GM23248 (cell line): ENCODE results near the gene LMF2. TPM values are rescaled to one million over a fixed set of nuclear protein-coding genes. Genes with fewer than 3 reads are reported as not detected.

Source experiments
- DNase-seq: peaks from one replicate; pipeline ENCODE4 v3.0.0-alpha.2; 2015
- H2AFZ ChIP-seq: fragments of 200-600 bp; sonication (generic); 2 replicates; pipeline ENCODE4 v1.6.1; 2016; ENCODE audit warnings: antibody characterized with exemption
- H3F3A ChIP-seq: fragments of 200-600 bp; sonication (generic); 2 replicates; pipeline ENCODE4 v1.6.1; 2016; ENCODE audit warnings: mild to moderate bottlenecking, antibody characterized with exemption, mixed run types; ENCODE audit not compliant: insufficient read depth
- H3K27ac ChIP-seq: fragments of 200-600 bp; sonication (generic); 2 replicates; pipeline ENCODE4 v1.5.1; 2016; ENCODE audit warnings: mild to moderate bottlenecking
- H3K27me3 ChIP-seq: fragments of 200-600 bp; sonication (generic); replicated peaks from 2 replicates; pipeline ENCODE4 v1.6.1; 2016; ENCODE audit warnings: mild to moderate bottlenecking; ENCODE audit not compliant: insufficient read depth
- H3K36me3 ChIP-seq: fragments of 200-600 bp; sonication (generic); 2 replicates; pipeline ENCODE4 v1.6.1; 2016; ENCODE audit warnings: low read depth, mild to moderate bottlenecking
- H3K4me1 ChIP-seq: fragments of 200-600 bp; sonication (generic); 2 replicates; pipeline ENCODE4 v1.6.1; 2016; ENCODE audit warnings: mild to moderate bottlenecking; ENCODE audit not compliant: insufficient read depth
- H3K4me2 ChIP-seq: fragments of 200-600 bp; sonication (generic); one replicate; pipeline ENCODE4 v1.6.1; 2016; ENCODE audit warnings: mild to moderate bottlenecking; ENCODE audit not compliant: unreplicated experiment
- H3K4me3 ChIP-seq: fragments of 200-600 bp; sonication (generic); 2 replicates; pipeline ENCODE4 v1.5.1; 2016; ENCODE audit warnings: mild to moderate bottlenecking
- H3K79me2 ChIP-seq: fragments of 200-600 bp; sonication (generic); 2 replicates; pipeline ENCODE4 v1.6.1; 2016; ENCODE audit warnings: mild to moderate bottlenecking; ENCODE audit not compliant: insufficient read depth
- H3K9ac ChIP-seq: fragments of 200-600 bp; sonication (generic); 2 replicates; pipeline ENCODE4 v1.6.1; 2016; ENCODE audit warnings: mild to moderate bottlenecking
- H3K9me2 ChIP-seq: fragments of 200-600 bp; sonication (generic); 2 replicates; pipeline ENCODE4 v1.6.1; 2016; ENCODE audit warnings: mixed run types, mild to moderate bottlenecking, moderate library complexity; ENCODE audit not compliant: insufficient read depth
- H3K9me3 ChIP-seq: fragments of 200-600 bp; sonication (generic); one replicate; pipeline ENCODE4 v1.6.1; 2017; ENCODE audit warnings: low read depth
- H4K20me1 ChIP-seq: fragments of 200-600 bp; sonication (generic); 2 replicates; pipeline ENCODE4 v1.6.0; 2016; ENCODE audit not compliant: insufficient read depth
- EZH2 ChIP-seq: fragments of 200-600 bp; sonication (generic); IDR thresholded peaks from 2 replicates; pipeline ENCODE4 v1.6.1; 2018; ENCODE audit warnings: antibody characterized with exemption, mild to moderate bottlenecking; ENCODE audit not compliant: insufficient read depth, poor library complexity, severe bottlenecking
- EZH2phosphoT487 ChIP-seq: fragments of 200-600 bp; sonication (generic); IDR thresholded peaks from 2 replicates; pipeline ENCODE4 v1.6.1; 2018; ENCODE audit warnings: antibody characterized with exemption, moderate library complexity, mild to moderate bottlenecking, low read depth; ENCODE audit not compliant: insufficient read depth
- WGBS, 2 experiments: methylation state at CpG; one replicate each; pipeline ENCODE4 v1.1.6; 2015 to 2017; ENCODE audit warnings: low lambda C conversion rate in 2 of 2, low coverage in 1 of 2; ENCODE audit errors: missing lambda C conversion rate in 2 of 2; 5-methylcytosine and 5-hydroxymethylcytosine counted together
- in situ Hi-C: fragments of 300-500 bp; cut with MboI; formaldehyde crosslinking; loops from 2 replicates; pipeline ENCODE4 v1.15.0; 2020
- polyA plus RNA-seq: library from polyadenylated mRNA; unstranded; fragments of >200 nt; fragmentation: Nextera tagmentation; extraction: Ambion mirVana; gene quantifications from 2 replicates; pipeline ENCODE4 v1.2.1, GENCODE V29; 2016
- total RNA-seq: library from RNA; depleted of rRNA; stranded (reverse); fragments of >200 nt; shearing (Covaris generic); gene quantifications from 2 replicates; pipeline ENCODE4 v1.2.3, GENCODE V29; 2014; rRNA removed

Gene LMF2
- total and polyA plus RNA-seq, 2 experiments from 2014 or later: 95.0 to 101 TPM

DNA sequence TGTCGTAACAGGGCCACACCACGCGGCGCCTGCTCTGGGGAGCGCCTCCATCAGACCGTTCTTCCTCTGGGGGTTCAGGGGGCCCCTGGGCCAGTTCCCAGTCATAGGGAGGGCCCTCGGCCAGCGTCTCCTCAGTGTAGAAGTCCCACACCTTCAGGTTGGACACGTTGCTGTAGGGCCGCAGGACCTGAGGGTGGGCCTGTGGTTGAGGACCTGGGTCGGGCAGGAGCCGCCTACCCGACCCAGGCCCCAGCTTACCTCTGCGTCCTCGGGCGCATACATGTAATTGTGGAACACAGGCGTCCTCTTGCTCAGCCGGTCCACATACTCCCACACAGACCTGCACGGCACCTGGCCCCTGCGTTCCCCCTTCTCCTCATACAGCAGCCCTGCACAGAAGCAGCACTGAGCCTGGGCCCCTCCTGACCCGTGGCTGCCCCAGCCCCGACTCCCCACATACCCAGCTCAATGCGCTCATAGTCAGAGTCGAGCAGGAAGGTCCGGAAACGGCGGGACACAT, 52.9 kb downstream of the LMF2 start:
- no peak overlapping the region for H3K27ac ChIP-seq
- H3K9ac ChIP-seq: no peak overlapping the region
- H4K20me1 ChIP-seq: no peaks in the 10 kb centered on the region
- H3K9me3 ChIP-seq: no peaks in the 10 kb centered on the region
- no peak overlapping the region for H2AFZ ChIP-seq
- TF ChIP-seq EZH2phosphoT487 (no peak), EZH2 (no peak)
- no peak overlapping the region for H3K4me3 ChIP-seq
- DNase-seq: no peak
- no peaks in the 10 kb centered on the region for H3K27me3 ChIP-seq
- WGBS, 2 experiments: 89 to 91% methylated on average over 21 to 27 of the region's 27 CpGs
- H3K79me2 ChIP-seq: no peaks in the 10 kb centered on the region
- no peaks in the 10 kb centered on the region for H3K9me2 ChIP-seq
- no peaks in the 10 kb centered on the region for H3K4me1 ChIP-seq
- peaks cover 3% of the 10 kb centered on the region; the same call in 1 of the 2 replicates for H3K36me3 ChIP-seq
- H3K4me2 ChIP-seq: no peak overlapping the region
- peaks cover 5% of the 10 kb centered on the region; the same call in 1 of the 2 replicates for H3F3A ChIP-seq
- in situ Hi-C loops: no loop called here

Other genes with a start within 250 kb of the LMF2 start
- gene MAPK12, start 246.0 kb downstream of the LMF2 start, total RNA-seq: 22.8 and 28.7 TPM in 2 replicates
- 20.7 and 23.2 TPM in 2 replicates for gene MAPK12, start 246.0 kb downstream of the LMF2 start, polyA plus RNA-seq
- gene MAPK11, start 237.3 kb downstream of the LMF2 start, total RNA-seq: 9.8 and 12.3 TPM in 2 replicates
- 1.0 and 1.2 TPM in 2 replicates for gene MAPK11, start 237.3 kb downstream of the LMF2 start, polyA plus RNA-seq
- gene PLXNB2, start 200.1 kb downstream of the LMF2 start, total RNA-seq: 136 and 147 TPM in 2 replicates
- 123 and 136 TPM in 2 replicates for gene PLXNB2, start 200.1 kb downstream of the LMF2 start, polyA plus RNA-seq
- 3.3 and 5.7 TPM in 2 replicates for gene DENND6B, start 180.7 kb downstream of the LMF2 start, total RNA-seq
- 6.1 and 6.6 TPM in 2 replicates for gene DENND6B, start 180.7 kb downstream of the LMF2 start, polyA plus RNA-seq
- 50.0 and 58.4 TPM in 2 replicates for gene PPP6R2, start 164.4 kb downstream of the LMF2 start, total RNA-seq
- gene PPP6R2, start 164.4 kb downstream of the LMF2 start, polyA plus RNA-seq: 22.2 and 22.3 TPM in 2 replicates
- 92.0 and 93.5 TPM in 2 replicates for gene SBF1, start 32.7 kb downstream of the LMF2 start, total RNA-seq
- gene SBF1, start 32.7 kb downstream of the LMF2 start, polyA plus RNA-seq: 25.2 and 27.6 TPM in 2 replicates
- gene ADM2, start 26.2 kb downstream of the LMF2 start, total RNA-seq: 11.4 and 15.2 TPM in 2 replicates
- gene ADM2, start 26.2 kb downstream of the LMF2 start, polyA plus RNA-seq: 11.6 and 14.0 TPM in 2 replicates
- gene MIOX, start 20.8 kb downstream of the LMF2 start, total RNA-seq: not detected in 2 replicates
- 0.16 TPM in 1 of 2 replicates, not detected in the other for gene MIOX, start 20.8 kb downstream of the LMF2 start, polyA plus RNA-seq
- 33.8 and 61.0 TPM in 2 replicates for gene NCAPH2, start 522 bp upstream of the LMF2 start, total RNA-seq
- 27.7 and 28.6 TPM in 2 replicates for gene NCAPH2, start 522 bp upstream of the LMF2 start, polyA plus RNA-seq
- 8.4 and 17.5 TPM in 2 replicates for gene SCO2, start 17.9 kb upstream of the LMF2 start, total RNA-seq
- gene SCO2, start 17.9 kb upstream of the LMF2 start, polyA plus RNA-seq: 11.0 and 15.0 TPM in 2 replicates
- 33.2 and 42.4 TPM in 2 replicates for gene TYMP, start 22.3 kb upstream of the LMF2 start, total RNA-seq
- 24.3 and 24.8 TPM in 2 replicates for gene TYMP, start 22.3 kb upstream of the LMF2 start, polyA plus RNA-seq
- not detected in 2 replicates for gene KLHDC7B, start 38.2 kb upstream of the LMF2 start, total RNA-seq
- gene KLHDC7B, start 38.2 kb upstream of the LMF2 start, polyA plus RNA-seq: 0.06 TPM in 1 of 2 replicates, not detected in the other
- not detected in 2 replicates for gene SYCE3, start 55.2 kb upstream of the LMF2 start, total RNA-seq
- 0.49 and 0.80 TPM in 2 replicates for gene SYCE3, start 55.2 kb upstream of the LMF2 start, polyA plus RNA-seq
- 1.6 and 2.9 TPM in 2 replicates for gene CPT1B, start 70.7 kb upstream of the LMF2 start, total RNA-seq
- 1.0 and 1.3 TPM in 2 replicates for gene CPT1B, start 70.7 kb upstream of the LMF2 start, polyA plus RNA-seq
- gene CHKB, start 75.1 kb upstream of the LMF2 start, total RNA-seq: 38.7 and 41.3 TPM in 2 replicates
- gene CHKB, start 75.1 kb upstream of the LMF2 start, polyA plus RNA-seq: 30.7 and 41.7 TPM in 2 replicates
- 0.38 TPM in 1 of 2 replicates, not detected in the other for gene MAPK8IP2, start 93.1 kb upstream of the LMF2 start, total RNA-seq
- gene MAPK8IP2, start 93.1 kb upstream of the LMF2 start, polyA plus RNA-seq: 0.06 and 0.09 TPM in 2 replicates
- 59.6 and 59.7 TPM in 2 replicates for gene ARSA, start 120.5 kb upstream of the LMF2 start, total RNA-seq
- 31.7 and 32.9 TPM in 2 replicates for gene ARSA, start 120.5 kb upstream of the LMF2 start, polyA plus RNA-seq
- gene SHANK3, start 165.1 kb upstream of the LMF2 start, total RNA-seq: 0.51 and 0.97 TPM in 2 replicates
- gene SHANK3, start 165.1 kb upstream of the LMF2 start, polyA plus RNA-seq: 0.08 and 0.10 TPM in 2 replicates
- gene ACR, start 230.5 kb upstream of the LMF2 start, total RNA-seq: not detected in 2 replicates
- not detected in 2 replicates for gene ACR, start 230.5 kb upstream of the LMF2 start, polyA plus RNA-seq